RKO (cell line): ENCODE data around the gene COL4A2.

Experiments
- DNase-seq: peaks from one replicate; pipeline ENCODE4 v3.0.0-alpha.2; 2016; ENCODE audit warnings: low spot score

The COL4A2 gene

DNA sequence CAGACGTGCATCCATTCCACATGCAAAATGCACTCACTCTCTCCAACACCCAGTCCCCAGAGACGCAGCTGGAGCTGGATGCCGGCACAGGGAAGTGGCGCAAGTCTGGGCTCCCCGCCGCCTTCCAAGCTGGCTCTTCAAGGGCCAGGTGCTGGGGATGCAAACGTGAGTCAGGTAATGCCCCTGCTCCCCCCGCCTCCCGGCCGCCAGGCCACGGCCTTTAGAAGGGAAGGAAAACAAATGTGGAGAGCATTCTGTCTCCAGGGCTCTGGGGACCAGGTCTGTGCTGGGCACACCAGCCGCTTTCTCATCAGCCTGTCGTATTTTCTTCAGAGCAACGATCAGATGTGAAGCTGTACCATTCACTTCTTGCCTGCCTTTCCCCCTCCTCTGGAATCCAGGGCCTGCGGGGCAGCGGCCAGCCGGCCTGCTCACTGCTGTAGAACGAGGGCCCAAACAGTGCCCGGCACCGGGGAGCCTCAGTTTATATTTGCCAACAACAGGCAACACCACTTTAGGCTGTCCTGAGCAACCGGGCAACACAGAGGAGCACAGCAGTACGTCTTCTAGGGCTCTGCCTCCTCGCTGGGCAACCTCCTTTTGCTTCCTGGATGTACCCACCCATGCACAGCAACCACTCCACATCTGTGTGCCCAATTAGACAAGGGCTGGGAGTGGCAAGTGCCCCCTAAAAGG is 250.7 kb downstream of the COL4A2 start:
- DNase-seq: no peak

DNA sequence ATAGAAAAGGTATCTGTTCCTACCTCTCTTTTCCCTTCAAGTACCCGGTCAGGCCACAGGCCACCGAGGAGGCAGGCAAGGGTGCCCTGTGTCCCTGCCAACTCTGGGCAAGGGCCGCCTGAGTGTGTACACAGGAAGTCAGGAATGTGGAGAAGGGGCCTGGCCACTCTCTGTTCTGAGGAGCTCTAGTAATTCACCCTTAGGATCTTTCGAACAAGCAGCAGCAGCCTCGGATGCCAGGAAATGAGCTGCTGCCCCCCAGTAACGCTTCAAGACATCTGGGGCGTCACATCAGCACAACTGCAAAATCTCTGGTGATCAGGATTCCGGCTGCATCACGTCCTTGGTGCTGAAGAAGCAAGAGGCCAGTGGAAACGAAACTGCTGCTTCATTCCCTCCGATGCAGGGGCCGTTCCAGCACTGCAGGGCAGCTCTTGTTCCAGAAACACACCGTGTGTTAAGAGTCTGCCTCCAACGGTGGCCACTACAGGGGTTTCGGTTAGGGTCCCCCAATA is 252.4 kb downstream of the COL4A2 start:
- no peak for DNase-seq

DNA sequence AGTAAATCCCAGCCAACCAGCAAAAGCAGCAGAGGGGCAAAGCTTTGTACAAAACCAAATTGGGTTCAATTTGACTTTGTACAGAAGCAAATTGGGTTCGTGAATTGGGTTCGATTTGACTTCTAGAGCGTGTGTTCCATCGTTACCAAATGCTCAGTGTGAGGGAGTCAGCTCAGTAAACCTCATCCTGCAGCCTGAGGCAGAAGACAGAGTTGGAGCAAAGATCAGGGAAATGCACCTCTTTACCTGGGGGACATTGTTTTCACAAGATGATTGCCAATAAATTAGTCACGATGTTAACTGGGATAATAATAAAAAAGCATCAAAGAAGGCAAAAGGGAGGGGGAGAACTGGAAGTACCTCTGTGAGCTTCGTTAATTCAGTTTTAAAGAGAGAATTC is 252.9 kb downstream of the COL4A2 start:
- no peak for DNase-seq

DNA sequence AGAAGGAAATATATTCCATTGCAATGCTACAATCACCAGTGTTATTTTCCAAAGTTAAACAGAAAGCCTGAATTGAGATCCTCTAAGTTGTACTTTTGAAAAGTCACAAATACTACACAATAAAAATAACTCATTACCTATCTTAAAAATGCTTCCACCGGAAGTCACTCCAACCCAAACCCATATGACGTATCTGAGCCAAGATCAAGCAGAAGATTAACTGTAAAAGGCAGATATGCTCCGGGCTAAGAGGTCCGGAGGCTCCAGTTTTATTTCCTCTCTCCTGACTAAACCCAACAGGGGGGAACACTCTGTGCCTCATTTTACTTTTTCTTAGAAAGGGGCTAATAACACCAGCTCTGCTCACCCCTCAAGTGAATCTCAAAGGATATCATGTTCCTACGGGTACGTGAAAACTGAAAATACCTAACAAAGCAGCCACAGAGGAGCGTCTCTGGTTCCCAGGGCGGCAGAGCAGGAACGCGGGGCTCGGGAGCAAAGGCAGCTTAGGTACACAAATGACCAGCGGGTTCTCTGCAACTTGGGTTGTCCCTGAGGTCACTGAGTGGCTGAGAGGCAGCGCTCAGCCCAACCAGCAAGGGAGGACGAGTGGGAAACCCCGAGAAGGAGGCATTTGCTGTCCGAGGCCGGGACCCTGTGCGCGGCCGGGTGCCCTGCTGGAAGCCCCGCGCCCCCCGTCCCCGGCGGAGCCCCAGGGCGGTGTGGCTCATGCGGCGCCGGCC is 253.7 kb downstream of the COL4A2 start:
- DNase-seq: peak; percentile 39

DNA sequence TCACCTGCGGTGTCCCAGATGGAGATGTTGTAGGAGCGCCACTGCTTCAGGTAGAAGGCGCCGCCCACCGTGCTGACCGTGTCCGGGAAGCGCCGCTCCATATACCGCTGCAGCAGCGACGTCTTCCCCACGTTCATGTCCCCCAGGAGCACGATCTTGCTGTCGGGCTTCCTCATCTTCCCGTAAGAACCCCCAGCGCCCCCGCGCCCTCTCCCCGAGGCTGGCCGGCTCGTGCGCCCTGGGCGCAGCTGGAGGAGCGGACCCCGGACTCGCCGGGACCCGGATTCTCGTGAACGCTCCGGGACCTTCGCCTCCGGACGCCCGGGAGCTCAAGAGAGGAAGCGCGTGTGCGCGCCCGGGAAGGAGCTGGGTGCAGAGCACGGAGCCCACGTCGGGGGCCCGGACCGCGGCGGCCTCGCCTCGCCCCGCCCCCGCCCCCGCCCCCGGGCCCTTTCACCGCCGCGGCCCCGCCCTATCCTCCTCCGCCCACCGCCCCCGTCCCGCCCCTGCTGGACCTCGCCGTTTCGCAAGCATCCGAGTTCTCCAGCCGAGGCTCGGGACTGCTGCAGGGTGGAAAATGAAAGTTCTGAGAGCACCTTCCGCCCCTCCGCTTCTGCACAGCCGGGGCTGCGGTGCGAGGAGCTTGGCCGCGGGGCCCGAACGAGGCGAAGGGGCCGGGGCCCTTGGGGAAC is 254.4 kb downstream of the COL4A2 start, which contains the start of gene RAB20:
TSS of gene RAB20 (minus strand) at position 379 of the 692 bp plus-strand sequence. CDS start at position 176, 203 bp downstream.
- peak; percentile 64 for DNase-seq

DNA sequence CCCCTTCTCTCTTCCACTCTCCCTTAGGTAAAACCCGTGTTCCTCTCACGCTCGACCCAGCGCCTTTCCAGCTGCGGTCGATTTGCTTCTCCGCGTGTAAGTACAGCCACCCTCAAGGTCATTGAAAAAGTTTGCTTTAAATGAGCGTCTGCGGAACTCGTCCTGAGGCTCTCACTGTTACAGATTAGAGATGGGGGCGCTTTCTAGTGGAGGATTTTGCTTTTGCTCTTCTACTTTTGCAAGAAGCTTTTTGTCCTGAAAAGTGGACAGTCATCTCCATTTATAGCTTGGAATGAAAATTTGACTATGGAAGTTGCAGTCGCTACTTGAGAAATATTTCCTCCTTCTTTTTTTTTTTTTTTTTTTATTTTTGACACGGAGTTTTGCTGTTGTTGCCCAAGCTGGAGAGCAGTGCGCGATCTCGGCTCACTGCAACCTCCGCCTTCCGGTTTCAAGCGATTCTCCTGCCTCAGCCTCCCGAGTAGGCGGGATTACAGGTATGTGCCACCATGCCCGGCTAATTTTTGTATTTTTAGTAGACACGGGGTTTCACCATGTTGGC is 255.0 kb downstream of the COL4A2 start:
- peak; percentile 20 for DNase-seq
